ENCODE data around the gene SYT9. TPM values are rescaled to one million over a fixed set of nuclear protein-coding genes. Genes with fewer than 3 reads are reported as not detected.

The SYT9 gene
- polyA plus RNA-seq, 1 of the 3 experiments (the other 2 are of a cell fraction): 0.10 TPM

DNA sequence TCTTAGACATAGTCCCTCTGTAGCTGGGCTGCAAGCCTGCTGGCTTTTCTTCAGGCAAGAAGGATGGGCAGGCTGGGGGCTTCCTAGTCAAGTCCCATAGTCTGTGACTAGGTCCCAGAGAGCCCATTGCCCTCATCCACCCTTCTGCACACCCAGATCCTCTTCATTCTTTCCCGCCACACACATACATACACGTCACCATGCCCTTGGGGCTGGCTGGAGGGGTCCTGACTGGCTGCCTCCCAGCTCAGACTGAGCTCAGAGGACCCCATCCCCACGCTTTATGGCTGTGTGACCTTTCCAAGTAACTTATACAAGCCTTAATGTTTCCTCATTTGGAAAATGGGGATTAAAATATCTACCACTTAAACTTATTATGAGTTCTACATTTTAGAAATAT lies 248.5 kb downstream of the SYT9 start:
- Histone ChIP-seq H3K9me2 (no peaks in the 10 kb centered on the region), H3K79me2 (ENCODE audit: insufficient read depth) (no peaks in the 10 kb centered on the region), H3K4me1 (ENCODE audit: control insufficient read depth in 1 of 2, insufficient read depth in 2 of 2, low read depth in 1 of 2, low read length in 1 of 2) (no peaks in the 10 kb centered on the region), H3F3A (replicated peaks; ENCODE audit: insufficient read depth) (no peaks in the 10 kb centered on the region), H3K9me3 (no peaks in the 10 kb centered on the region), H4K20me1 (ENCODE audit: insufficient read depth) (no peaks in the 10 kb centered on the region), H3K27ac (ENCODE audit: low read depth in 2 of 2, low read length in 1 of 2) (no peak overlapping the region), H3K9ac (no peak overlapping the region), H2AFZ (ENCODE audit: low read depth) (no peak overlapping the region), H3K4me3 (ENCODE audit: low read depth in 2 of 2, low read length in 1 of 2) (no peak overlapping the region), H3K27me3 (ENCODE audit: insufficient read depth) (no peaks in the 10 kb centered on the region), H3K4me2 (no peak overlapping the region), H3K36me3 (replicated peaks in 1 of 2; ENCODE audit: control insufficient read depth in 1 of 2, insufficient read depth in 2 of 2, low read length in 1 of 2) (no peaks in the 10 kb centered on the region)
- 35% methylated on average over 3 of the region's 3 CpGs for WGBS (ENCODE audit: low lambda C conversion rate)
- CTCF ChIA-PET: interaction anchor here (1.7 kb wide), 1 partner anchor 14 kb away, joined by 6 read pairs; the partner anchor contains the start of gene PPFIBP2
- DNase-seq: no peak
- TF ChIP-seq FOXM1 (IDR thresholded peaks at IDR 0.05; ENCODE audit: low read depth) (no peak), NRF1 (IDR thresholded peaks at IDR 0.05; ENCODE audit: low read depth, low read length) (no peak), NFIC (IDR thresholded peaks at IDR 0.05; ENCODE audit: borderline replicate concordance) (no peak), JUND (IDR thresholded peaks at IDR 0.05) (no peak), RAD21 (IDR thresholded peaks at IDR 0.05; ENCODE audit: low read length) (no peak), TCF12 (IDR thresholded peaks at IDR 0.05) (no peak), EP300 (IDR thresholded peaks at IDR 0.05; ENCODE audit: borderline replicate concordance in 1 of 2, low read depth in 1 of 2, low read length in 1 of 2) (no peak), TEAD4 (IDR thresholded peaks at IDR 0.05; ENCODE audit: borderline replicate concordance, insufficient read depth) (no peak), GATA2 (CRISPR knock-in tag; IDR thresholded peaks at IDR 0.05) (no peak), YY1 (IDR thresholded peaks at IDR 0.05; ENCODE audit: low read depth) (no peak), MEF2A (IDR thresholded peaks at IDR 0.05; ENCODE audit: borderline replicate concordance, low read depth) (no peak), CHD2 (IDR thresholded peaks at IDR 0.05; ENCODE audit: low read length, partially characterized antibody) (no peak), FOSL2 (IDR thresholded peaks at IDR 0.05; ENCODE audit: borderline replicate concordance, low read depth) (no peak), MXI1 (IDR thresholded peaks at IDR 0.05; ENCODE audit: low read depth, low read length) (no peak), RCOR1 (IDR thresholded peaks at IDR 0.05; ENCODE audit: low read length) (no peak)
- TF ChIP-seq, protein P1, sequence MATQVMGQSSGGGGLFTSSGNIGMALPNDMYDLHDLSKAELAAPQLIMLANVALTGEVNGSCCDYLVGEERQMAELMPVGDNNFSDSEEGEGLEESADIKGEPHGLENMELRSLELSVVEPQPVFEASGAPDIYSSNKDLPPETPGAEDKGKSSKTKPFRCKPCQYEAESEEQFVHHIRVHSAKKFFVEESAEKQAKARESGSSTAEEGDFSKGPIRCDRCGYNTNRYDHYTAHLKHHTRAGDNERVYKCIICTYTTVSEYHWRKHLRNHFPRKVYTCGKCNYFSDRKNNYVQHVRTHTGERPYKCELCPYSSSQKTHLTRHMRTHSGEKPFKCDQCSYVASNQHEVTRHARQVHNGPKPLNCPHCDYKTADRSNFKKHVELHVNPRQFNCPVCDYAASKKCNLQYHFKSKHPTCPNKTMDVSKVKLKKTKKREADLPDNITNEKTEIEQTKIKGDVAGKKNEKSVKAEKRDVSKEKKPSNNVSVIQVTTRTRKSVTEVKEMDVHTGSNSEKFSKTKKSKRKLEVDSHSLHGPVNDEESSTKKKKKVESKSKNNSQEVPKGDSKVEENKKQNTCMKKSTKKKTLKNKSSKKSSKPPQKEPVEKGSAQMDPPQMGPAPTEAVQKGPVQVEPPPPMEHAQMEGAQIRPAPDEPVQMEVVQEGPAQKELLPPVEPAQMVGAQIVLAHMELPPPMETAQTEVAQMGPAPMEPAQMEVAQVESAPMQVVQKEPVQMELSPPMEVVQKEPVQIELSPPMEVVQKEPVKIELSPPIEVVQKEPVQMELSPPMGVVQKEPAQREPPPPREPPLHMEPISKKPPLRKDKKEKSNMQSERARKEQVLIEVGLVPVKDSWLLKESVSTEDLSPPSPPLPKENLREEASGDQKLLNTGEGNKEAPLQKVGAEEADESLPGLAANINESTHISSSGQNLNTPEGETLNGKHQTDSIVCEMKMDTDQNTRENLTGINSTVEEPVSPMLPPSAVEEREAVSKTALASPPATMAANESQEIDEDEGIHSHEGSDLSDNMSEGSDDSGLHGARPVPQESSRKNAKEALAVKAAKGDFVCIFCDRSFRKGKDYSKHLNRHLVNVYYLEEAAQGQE (IDR thresholded peaks at IDR 0.05; ENCODE audit: low read depth, low read length): no peak
- TF ChIP-seq, protein P2, sequence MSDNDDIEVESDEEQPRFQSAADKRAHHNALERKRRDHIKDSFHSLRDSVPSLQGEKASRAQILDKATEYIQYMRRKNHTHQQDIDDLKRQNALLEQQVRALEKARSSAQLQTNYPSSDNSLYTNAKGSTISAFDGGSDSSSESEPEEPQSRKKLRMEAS (IDR thresholded peaks at IDR 0.05; ENCODE audit: low read depth): no peak
- POLR2A ChIA-PET: no interaction called here

DNA sequence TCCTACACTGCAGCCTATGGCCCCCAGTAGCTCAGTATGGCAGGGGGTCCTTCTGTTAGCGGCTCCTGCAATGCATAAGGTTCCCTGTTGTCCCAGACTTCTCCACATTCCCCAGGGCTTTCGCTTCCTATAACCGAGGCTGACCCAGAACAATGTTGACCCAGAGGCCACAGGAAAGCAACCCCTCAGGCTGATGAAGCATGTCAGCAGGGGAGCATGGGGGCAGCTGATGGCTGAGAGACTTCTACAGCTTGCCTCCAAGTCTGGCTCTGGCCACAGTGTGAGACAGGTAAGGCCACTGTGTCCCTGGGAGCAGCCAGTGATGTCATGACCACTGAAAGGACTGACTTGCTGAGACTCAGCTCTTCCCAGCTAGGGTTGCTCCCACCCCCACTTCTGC lies 249.5 kb downstream of the SYT9 start:
- no peak overlapping the region for H3K4me3 ChIP-seq (ENCODE audit: low read depth in 2 of 2, low read length in 1 of 2)
- no peaks in the 10 kb centered on the region for H3F3A ChIP-seq (replicated peaks; ENCODE audit: insufficient read depth)
- no peaks in the 10 kb centered on the region for H3K9me2 ChIP-seq
- no peak overlapping the region for H3K4me2 ChIP-seq
- no peak overlapping the region for H2AFZ ChIP-seq (ENCODE audit: low read depth)
- no peaks in the 10 kb centered on the region for H3K36me3 ChIP-seq (replicated peaks in 1 of 2; ENCODE audit: control insufficient read depth in 1 of 2, insufficient read depth in 2 of 2, low read length in 1 of 2)
- no peak for DNase-seq
- H3K9ac ChIP-seq: no peak overlapping the region
- no peak overlapping the region for H3K27ac ChIP-seq (ENCODE audit: low read depth in 2 of 2, low read length in 1 of 2)
- no peaks in the 10 kb centered on the region for H3K27me3 ChIP-seq (ENCODE audit: insufficient read depth)
- WGBS (ENCODE audit: low lambda C conversion rate): 51% methylated on average over 3 of the region's 3 CpGs
- ChIA-PET POLR2A (no interaction called here), CTCF (interaction anchor here (0.7 to 1.7 kb wide), 3 partner anchors 10 to 13 kb away, joined by 3 to 6 read pairs (median 4); partner anchors contain the start of gene PPFIBP2)
- no peaks in the 10 kb centered on the region for H3K79me2 ChIP-seq (ENCODE audit: insufficient read depth)
- H4K20me1 ChIP-seq (ENCODE audit: insufficient read depth): no peaks in the 10 kb centered on the region
- no peaks in the 10 kb centered on the region for H3K9me3 ChIP-seq
- no peaks in the 10 kb centered on the region for H3K4me1 ChIP-seq (ENCODE audit: control insufficient read depth in 1 of 2, insufficient read depth in 2 of 2, low read depth in 1 of 2, low read length in 1 of 2)
- TF ChIP-seq RFX5 (IDR thresholded peaks at IDR 0.05; ENCODE audit: low read length): no peak
- TF ChIP-seq, protein P3, sequence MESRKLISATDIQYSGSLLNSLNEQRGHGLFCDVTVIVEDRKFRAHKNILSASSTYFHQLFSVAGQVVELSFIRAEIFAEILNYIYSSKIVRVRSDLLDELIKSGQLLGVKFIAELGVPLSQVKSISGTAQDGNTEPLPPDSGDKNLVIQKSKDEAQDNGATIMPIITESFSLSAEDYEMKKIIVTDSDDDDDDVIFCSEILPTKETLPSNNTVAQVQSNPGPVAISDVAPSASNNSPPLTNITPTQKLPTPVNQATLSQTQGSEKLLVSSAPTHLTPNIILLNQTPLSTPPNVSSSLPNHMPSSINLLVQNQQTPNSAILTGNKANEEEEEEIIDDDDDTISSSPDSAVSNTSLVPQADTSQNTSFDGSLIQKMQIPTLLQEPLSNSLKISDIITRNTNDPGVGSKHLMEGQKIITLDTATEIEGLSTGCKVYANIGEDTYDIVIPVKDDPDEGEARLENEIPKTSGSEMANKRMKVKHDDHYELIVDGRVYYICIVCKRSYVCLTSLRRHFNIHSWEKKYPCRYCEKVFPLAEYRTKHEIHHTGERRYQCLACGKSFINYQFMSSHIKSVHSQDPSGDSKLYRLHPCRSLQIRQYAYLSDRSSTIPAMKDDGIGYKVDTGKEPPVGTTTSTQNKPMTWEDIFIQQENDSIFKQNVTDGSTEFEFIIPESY (IDR thresholded peaks at IDR 0.05; ENCODE audit: borderline replicate concordance, low read depth): no peak
- no peak for TF ChIP-seq FOXJ3 (CRISPR knock-in tag; IDR thresholded peaks at IDR 0.05)
- no peak for TF ChIP-seq NFIC (IDR thresholded peaks at IDR 0.05; ENCODE audit: borderline replicate concordance)
- TF ChIP-seq GATA2 (CRISPR knock-in tag; IDR thresholded peaks at IDR 0.05): no peak
- no peak for TF ChIP-seq CHD2 (IDR thresholded peaks at IDR 0.05; ENCODE audit: low read length, partially characterized antibody)
- no peak for TF ChIP-seq POLR2AphosphoS5 (IDR thresholded peaks at IDR 0.05; ENCODE audit: low read depth, low read length)
- TF ChIP-seq FOXM1 (IDR thresholded peaks at IDR 0.05; ENCODE audit: low read depth): no peak
- TF ChIP-seq, protein P4, sequence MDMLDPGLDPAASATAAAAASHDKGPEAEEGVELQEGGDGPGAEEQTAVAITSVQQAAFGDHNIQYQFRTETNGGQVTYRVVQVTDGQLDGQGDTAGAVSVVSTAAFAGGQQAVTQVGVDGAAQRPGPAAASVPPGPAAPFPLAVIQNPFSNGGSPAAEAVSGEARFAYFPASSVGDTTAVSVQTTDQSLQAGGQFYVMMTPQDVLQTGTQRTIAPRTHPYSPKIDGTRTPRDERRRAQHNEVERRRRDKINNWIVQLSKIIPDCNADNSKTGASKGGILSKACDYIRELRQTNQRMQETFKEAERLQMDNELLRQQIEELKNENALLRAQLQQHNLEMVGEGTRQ (IDR thresholded peaks at IDR 0.05; ENCODE audit: borderline replicate concordance, low read depth, low read length): no peak
- TF ChIP-seq SMC3 (IDR thresholded peaks at IDR 0.05; ENCODE audit: low read depth, low read length): no peak
- no peak for TF ChIP-seq SIN3A (IDR thresholded peaks at IDR 0.05; ENCODE audit: borderline replicate concordance, low read depth, low read length)
